AG04449 (cell line): Measurements from ENCODE around the gene DRC3.

Experiments used
- CTCF ChIA-PET: fragments of 350-600 bp; formaldehyde crosslinking; extraction: SDS; loops from one replicate; lab custom pipeline; 2021; ENCODE audit warnings: antibody characterized with exemption; lab: Yijun Ruan, JAX
- POLR2A ChIA-PET: fragments of 400-600, 350-600 bp; formaldehyde crosslinking; extraction: SDS; loops from one replicate; lab custom pipeline; 2020; ENCODE audit warnings: antibody characterized with exemption, inconsistent platforms; lab: Yijun Ruan, JAX
- DNase-seq: peaks from one replicate; pipeline ENCODE4 v3.0.0-alpha.2; 2010; ENCODE audit warnings: low read depth, low spot score
- H3K4me3 ChIP-seq: 2 replicates; pipeline ENCODE4 v1.5.1; 2011; ENCODE audit warnings: low read depth, mild to moderate bottlenecking, control low read depth, low read length
- TF ChIP-seq, protein P1 (sequence below): IDR thresholded peaks from one replicate; pipeline ENCODE4 v1.5.1; 2011; ENCODE audit warnings: mild to moderate bottlenecking, moderate library complexity, low read length, control low read depth, inconsistent platforms; ENCODE audit not compliant: insufficient read depth; ENCODE audit errors: missing control alignments

The DRC3 gene

DNA sequence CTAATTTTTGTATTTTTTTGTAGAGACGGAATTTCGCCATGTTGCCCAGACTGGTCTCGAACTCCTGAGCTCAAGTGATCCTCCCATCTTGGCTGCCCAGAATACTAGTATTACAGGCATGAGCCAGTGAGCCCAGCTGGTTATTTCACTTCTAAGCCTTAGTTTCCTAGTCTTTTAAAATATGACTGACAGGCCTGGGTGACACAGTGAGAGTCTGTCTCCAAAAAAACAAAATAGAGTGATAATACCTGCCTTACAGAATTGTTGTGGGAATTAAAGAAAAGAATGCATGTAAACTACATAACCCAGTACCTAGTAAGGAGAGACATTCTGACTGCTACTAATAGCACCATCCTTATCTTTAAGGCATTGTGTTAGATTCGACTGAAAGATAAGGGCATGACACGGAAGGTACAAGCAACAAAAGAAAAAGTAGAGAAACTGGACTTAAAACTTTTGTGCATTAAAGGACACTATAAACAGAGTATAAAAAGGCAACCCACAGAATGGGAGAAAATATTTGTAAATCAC is 12.1 kb upstream of the DRC3 start:
- DNase-seq = no peak
- CTCF ChIA-PET = interaction anchor here (1.1 to 3.3 kb wide), 4 partner anchors 12 to 74 kb away, joined by 4 to 12 read pairs (median 5); partner anchors contain the start of genes DRC3 and TOM1L2
- POLR2A ChIA-PET = no interaction called here
- TF ChIP-seq, protein P1, sequence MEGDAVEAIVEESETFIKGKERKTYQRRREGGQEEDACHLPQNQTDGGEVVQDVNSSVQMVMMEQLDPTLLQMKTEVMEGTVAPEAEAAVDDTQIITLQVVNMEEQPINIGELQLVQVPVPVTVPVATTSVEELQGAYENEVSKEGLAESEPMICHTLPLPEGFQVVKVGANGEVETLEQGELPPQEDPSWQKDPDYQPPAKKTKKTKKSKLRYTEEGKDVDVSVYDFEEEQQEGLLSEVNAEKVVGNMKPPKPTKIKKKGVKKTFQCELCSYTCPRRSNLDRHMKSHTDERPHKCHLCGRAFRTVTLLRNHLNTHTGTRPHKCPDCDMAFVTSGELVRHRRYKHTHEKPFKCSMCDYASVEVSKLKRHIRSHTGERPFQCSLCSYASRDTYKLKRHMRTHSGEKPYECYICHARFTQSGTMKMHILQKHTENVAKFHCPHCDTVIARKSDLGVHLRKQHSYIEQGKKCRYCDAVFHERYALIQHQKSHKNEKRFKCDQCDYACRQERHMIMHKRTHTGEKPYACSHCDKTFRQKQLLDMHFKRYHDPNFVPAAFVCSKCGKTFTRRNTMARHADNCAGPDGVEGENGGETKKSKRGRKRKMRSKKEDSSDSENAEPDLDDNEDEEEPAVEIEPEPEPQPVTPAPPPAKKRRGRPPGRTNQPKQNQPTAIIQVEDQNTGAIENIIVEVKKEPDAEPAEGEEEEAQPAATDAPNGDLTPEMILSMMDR = no peak
- no peak overlapping the region for H3K4me3 ChIP-seq

DNA sequence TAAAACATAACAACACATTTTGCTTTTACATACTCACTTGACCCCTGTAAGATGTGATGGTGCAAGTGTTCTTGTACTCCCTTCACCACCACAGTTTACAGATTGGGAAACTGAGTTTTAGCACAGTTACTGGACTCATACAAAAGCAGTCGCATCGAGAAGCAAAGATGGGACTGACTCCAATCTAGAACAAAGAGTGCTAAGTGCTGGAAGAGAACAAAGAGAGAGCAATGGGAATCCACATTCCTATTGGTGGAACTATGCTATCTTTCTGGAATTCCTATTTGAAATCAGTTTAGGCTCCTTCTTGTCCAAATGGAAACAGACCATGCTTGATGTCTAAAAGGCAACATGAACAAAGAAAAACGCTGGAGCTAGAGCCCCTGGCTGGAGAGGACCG is 9.6 kb upstream of the DRC3 start:
- no peak overlapping the region for H3K4me3 ChIP-seq
- no peak for DNase-seq
- TF ChIP-seq, protein P1 = no peak
- POLR2A ChIA-PET = no interaction called here
- CTCF ChIA-PET = no interaction called here

DNA sequence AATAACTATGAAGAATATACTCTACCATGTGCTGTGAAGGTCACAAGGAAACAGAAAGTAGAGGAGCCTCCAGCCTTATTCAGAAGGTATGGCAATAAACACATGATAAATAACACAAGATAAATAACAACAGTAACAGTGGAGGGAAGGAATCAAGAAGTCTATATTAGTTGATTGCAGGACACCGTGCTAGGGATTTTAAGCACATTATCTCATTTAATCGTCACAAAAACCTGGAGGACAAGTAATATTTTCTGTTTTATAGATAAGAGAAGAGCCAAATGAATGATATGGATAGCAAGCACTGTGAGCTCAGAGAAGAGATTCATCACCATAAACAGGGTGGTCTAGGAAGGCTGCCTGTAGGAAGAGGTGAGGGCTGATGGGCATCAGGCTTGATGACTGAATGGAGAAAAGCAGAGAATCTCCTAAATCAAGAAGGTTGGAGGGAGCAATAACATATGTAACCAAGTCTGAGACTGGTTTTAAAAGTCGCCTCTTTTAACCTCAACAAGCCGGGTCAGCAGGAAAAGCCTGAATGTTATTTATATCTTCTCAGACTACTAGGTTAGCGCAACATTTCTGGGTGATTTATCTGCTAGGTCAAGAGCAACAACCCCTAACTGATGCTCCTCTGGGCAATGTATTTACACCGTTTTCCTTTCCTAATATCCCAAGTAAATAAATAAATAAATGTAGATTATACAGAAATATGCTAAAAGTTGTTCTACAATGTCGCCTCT is 8.8 kb upstream of the DRC3 start:
- no peak for DNase-seq
- no peak overlapping the region for H3K4me3 ChIP-seq
- TF ChIP-seq, protein P1 = no peak
- ChIA-PET POLR2A (no interaction called here), CTCF (no interaction called here)

DNA sequence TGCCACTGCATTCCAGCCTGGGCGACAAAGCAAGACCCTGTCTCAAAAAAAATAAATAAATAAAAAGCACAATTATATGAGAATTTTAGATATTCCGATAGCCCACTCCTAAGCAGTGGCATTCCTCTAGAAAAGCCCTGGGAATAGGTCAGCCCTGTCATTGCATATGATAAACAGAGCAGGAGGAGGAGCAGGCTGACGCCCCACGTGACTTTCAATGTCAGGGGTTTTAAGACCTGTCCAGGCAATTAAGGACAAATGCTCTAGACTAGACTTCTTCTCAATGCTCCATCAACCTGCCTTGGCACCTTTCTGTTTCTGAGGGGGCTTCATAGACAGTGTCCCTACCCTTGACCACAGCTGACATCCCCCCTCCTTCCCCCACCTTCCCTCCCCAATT is 8.0 kb upstream of the DRC3 start:
- POLR2A ChIA-PET = no interaction called here

DNA sequence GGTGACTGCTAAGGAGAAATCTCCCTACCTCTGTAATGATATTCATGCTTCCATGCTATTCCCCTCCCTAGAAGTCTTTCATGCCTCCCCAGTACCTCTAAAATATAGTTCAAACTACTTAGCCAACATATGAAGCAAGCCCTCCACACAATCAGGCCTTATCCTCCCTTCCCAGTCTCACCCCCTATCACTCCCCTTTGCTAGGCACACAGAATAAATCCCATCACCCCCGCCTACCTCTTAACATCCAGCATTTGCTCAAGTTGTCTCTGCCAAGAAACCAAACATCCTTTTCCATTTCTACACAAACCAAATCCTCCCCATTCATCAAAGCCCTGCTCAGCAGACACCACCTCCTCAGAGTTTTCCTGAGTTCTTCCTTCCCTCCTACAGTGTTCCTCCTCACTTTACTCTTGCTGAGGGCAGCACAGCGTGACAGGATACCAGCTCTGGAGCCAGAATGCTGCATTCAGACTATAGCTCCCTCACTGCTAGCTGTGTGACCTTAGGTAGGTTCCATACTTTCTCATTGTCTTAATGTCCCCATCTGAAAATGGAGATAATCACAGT is 7.4 kb upstream of the DRC3 start:
- ChIA-PET POLR2A (no interaction called here), CTCF (interaction anchor here (1.0 to 1.1 kb wide), 2 partner anchors 29 to 68 kb away, joined by 3 read pairs; no protein-coding TSS in a partner anchor)
- TF ChIP-seq, protein P1 = no peak
- DNase-seq = no peak
- H3K4me3 ChIP-seq = no peak overlapping the region

More for the DNA sequence above, 8.0 kb upstream of the DRC3 start:
- no peak for DNase-seq
- no peak overlapping the region for H3K4me3 ChIP-seq
- CTCF ChIA-PET = no interaction called here
- TF ChIP-seq, protein P1 = no peak

DNA sequence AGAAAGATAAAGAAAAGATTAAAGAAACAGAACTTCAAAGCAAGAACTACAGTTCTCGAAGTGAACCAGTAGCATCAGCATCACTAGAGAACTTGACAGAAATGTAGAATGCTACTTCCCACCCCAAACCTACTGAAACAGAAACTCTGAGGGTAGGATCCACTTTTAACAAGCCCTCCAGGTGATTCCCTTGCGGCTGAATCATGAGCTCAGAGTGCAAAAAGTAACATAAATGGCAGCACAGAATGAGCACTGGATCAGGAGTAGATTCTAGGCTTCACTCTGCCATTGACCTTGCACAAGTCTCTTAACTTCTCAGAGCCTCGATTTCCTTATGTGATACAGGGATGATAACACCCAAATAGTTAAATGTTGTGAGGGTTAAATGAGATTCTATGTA is 6.3 kb upstream of the DRC3 start:
- TF ChIP-seq, protein P1 = no peak
- no peak overlapping the region for H3K4me3 ChIP-seq
- POLR2A ChIA-PET = interaction anchor here (1.0 kb wide), 1 partner anchor 45 kb away, joined by 5 read pairs; no protein-coding TSS in a partner anchor
- DNase-seq = no peak
- CTCF ChIA-PET = interaction anchor here (1.0 to 1.1 kb wide), 2 partner anchors 31 to 66 kb away, joined by 3 read pairs; no protein-coding TSS in a partner anchor
